Measurements from ENCODE around the gene PTPRO.

Gene PTPRO

GRCh38 chr12:15584366-15585041 lies 262.2 kb downstream of the PTPRO start:
- CTCF ChIA-PET, result interaction anchor here (0.7 to 11.1 kb wide), 44 partner anchors 9 to 1370 kb away, joined by 3 to 328 read pairs (median 4); partner anchors contain the start of gene DERA
- POLR2A ChIA-PET, result no interaction called here
- peak; percentile 21 for DNase-seq (ENCODE audit: extremely low spot score)
- TF ChIP-seq, protein P1, sequence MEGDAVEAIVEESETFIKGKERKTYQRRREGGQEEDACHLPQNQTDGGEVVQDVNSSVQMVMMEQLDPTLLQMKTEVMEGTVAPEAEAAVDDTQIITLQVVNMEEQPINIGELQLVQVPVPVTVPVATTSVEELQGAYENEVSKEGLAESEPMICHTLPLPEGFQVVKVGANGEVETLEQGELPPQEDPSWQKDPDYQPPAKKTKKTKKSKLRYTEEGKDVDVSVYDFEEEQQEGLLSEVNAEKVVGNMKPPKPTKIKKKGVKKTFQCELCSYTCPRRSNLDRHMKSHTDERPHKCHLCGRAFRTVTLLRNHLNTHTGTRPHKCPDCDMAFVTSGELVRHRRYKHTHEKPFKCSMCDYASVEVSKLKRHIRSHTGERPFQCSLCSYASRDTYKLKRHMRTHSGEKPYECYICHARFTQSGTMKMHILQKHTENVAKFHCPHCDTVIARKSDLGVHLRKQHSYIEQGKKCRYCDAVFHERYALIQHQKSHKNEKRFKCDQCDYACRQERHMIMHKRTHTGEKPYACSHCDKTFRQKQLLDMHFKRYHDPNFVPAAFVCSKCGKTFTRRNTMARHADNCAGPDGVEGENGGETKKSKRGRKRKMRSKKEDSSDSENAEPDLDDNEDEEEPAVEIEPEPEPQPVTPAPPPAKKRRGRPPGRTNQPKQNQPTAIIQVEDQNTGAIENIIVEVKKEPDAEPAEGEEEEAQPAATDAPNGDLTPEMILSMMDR (IDR thresholded peaks at IDR 0.05; ENCODE audit: control extremely low read depth, extremely low read depth, low read depth, missing control alignments), result peak; percentile 55

DNA sequence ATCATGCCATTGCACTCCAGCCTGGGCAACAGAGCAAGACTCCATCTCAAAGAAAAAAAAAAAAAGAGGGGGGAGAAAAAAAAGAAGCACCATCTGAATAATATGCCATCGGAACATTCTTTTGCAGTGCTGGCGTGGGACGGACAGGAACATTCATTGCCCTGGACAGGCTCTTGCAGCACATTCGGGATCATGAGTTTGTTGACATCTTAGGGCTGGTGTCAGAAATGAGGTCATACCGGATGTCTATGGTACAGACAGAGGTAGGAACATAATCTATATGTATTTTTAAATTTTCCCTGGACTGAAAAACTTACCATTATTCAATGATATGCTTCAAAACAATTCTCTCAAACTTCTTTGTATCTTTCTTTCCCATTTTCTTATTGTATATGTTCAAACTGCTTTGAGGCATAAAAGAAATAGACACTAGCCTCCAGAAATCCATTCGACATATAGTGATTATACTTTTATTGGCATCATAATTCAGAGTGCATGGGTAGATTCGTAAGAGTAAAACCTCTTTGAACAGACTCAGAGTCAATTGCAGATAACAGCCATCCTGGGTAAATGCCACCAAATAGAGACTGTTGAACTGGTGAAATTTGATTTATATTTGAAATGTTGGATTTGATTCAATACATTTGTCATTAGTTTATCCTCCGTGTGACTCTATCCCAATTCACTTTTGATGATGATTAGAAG lies 267.2 kb downstream of the PTPRO start:
- ChIA-PET POLR2A (no interaction called here), CTCF (interaction anchor here (0.6 to 11.1 kb wide), 42 partner anchors 9 to 362 kb away, joined by 3 to 328 read pairs (median 5); partner anchors contain the start of genes DERA and EPS8)
- TF ChIP-seq, protein P1 (IDR thresholded peaks at IDR 0.05; ENCODE audit: control extremely low read depth, extremely low read depth, low read depth, missing control alignments), result no peak
- DNase-seq (ENCODE audit: extremely low spot score), result no peak

DNA sequence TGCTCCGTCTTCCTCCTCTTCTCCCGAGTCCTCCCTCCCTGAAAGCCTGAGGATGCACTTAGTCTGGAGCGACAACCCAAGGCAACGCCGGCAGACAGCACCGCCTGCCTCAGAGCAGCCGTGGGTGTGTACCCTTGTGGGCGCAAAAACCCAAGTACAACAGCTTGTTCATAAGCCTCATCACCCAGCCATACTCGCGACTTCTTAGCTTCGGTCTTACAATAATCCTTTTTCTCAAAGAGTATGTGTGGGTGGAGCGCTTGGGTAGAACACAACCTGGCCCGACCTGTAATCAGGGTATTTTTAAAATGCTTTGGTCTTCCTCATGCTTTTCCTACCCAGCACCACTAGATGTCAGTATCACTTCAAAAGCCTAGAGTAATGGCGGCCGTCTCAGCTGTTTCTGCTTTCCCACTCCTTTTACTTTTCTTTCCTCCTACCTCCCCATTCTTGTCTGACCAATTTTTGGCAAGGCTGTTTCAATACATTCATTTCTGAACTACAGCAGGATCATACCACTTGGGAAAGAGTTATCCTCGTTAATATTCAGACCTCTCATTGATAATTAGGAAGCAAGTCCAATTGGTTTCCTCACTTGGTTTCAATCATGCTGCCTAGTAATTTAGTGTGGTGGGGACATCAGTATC lies 268.0 kb downstream of the PTPRO start:
- ChIA-PET CTCF (interaction anchor here (0.6 to 11.1 kb wide), 44 partner anchors 8 to 363 kb away, joined by 3 to 208 read pairs (median 4); partner anchors contain the start of genes DERA and EPS8), POLR2A (no interaction called here)
- peak; percentile 78 for DNase-seq (ENCODE audit: extremely low spot score)
- TF ChIP-seq, protein P1 (IDR thresholded peaks at IDR 0.05; ENCODE audit: control extremely low read depth, extremely low read depth, low read depth, missing control alignments), result peak; percentile 80

GRCh38 chr12:15591811-15592210 lies 269.5 kb downstream of the PTPRO start:
- ChIA-PET CTCF (interaction anchor here (1.3 to 11.1 kb wide), 5 partner anchors 196 to 284 kb away, joined by 3 to 208 read pairs (median 8); no protein-coding TSS in a partner anchor), POLR2A (no interaction called here)
- TF ChIP-seq, protein P1 (IDR thresholded peaks at IDR 0.05; ENCODE audit: control extremely low read depth, extremely low read depth, low read depth, missing control alignments), result no peak
- DNase-seq (ENCODE audit: extremely low spot score), result no peak

DNA sequence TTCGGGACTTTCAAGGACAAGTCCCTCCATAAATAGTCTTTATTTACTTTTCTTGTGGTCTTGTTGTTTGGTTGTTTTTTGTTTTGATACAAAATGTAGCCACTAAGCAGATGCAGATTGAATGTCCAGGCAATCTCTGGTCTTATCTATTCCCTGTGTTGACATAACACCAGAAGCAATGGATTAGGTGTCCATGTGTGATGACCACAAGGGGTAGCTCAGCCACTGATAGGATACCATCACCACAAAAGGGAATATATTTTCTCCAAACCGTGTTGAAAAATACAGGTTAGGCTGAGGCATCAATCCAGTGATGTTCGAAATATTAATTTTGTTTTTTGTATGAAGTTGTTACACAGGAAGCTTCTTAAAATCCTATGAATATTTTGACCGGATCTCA lies 270.6 kb downstream of the PTPRO start:
- POLR2A ChIA-PET, result no interaction called here
- CTCF ChIA-PET, result interaction anchor here (1.0 to 11.1 kb wide), 4 partner anchors 8 to 262 kb away, joined by 3 to 208 read pairs (median 8); no protein-coding TSS in a partner anchor
- no peak for DNase-seq (ENCODE audit: extremely low spot score)
- TF ChIP-seq, protein P1 (IDR thresholded peaks at IDR 0.05; ENCODE audit: control extremely low read depth, extremely low read depth, low read depth, missing control alignments), result no peak

DNA sequence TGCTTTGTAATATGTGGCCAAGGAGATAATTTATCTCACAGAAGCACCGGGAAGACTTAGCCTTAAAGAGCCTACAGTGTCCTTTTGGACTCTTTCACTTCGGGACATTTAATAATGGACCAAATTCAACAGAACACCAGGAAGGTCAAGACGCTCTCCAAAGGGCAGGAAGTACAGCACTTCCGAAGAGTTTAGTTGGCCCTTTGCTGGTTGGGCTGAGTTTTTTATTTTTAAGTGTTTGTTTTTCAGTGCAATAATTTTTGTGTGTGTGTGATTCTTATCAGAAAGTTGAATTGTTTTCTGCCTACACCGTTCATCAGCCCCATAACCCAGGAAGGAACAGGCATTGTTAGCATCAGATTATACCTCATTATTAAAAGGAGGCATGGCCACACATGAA lies 273.9 kb downstream of the PTPRO start:
- ChIA-PET POLR2A (no interaction called here), CTCF (interaction anchor here (1.5 kb wide), 1 partner anchor 12 kb away, joined by 5 read pairs; no protein-coding TSS in a partner anchor)
- TF ChIP-seq, protein P1 (IDR thresholded peaks at IDR 0.05; ENCODE audit: control extremely low read depth, extremely low read depth, low read depth, missing control alignments), result no peak
- DNase-seq (ENCODE audit: extremely low spot score), result no peak

Measured in GM10248 (cell line).